Medulla oblongata (tissue), 1 donor: ENCODE data around the gene KRTAP4-9.
"Not testable (repeated sequence)": the region's sequence is repeated elsewhere in the genome, so short reads cannot be mapped to it uniquely, and the experiment has no call there.

ENCODE experiments used
- DNase-seq: peaks from one replicate; pipeline ENCODE4 v3.0.0-alpha.2; 2015; ENCODE audit errors: extremely low spot score

Gene KRTAP4-9

GRCh38 chr17:41105347-41105746 lies at the start of gene KRTAP4-9:
KRTAP4-9 (plus strand) TSS chr17:41105389; CDS start chr17:41105389, 0 bp downstream.
- DNase-seq = not testable (repeated sequence)

- DNase-seq = no peak
These were observed 47.6 kb upstream of the KRTAP4-9 start for GRCh38 chr17:41057547-41057946.

DNA sequence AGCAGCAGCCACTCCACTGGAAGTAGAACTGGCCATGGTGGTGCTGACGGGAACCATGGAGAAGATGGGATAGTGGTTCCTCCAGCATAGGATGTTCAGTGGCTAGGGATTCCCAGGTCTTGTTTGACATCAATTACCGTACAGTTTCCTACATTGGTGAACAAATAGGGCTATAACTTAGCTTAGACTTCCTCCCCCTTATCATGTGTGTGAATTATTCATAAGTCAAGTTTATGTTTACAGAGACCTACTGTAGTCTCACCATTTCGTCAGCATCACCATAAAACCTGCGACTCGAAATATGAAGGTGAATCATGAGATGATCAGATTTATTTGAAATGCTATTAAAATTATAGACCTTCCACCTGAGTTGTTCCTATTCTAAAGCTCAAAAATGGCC lies 46.4 kb upstream of the KRTAP4-9 start:
- DNase-seq = no peak

DNA sequence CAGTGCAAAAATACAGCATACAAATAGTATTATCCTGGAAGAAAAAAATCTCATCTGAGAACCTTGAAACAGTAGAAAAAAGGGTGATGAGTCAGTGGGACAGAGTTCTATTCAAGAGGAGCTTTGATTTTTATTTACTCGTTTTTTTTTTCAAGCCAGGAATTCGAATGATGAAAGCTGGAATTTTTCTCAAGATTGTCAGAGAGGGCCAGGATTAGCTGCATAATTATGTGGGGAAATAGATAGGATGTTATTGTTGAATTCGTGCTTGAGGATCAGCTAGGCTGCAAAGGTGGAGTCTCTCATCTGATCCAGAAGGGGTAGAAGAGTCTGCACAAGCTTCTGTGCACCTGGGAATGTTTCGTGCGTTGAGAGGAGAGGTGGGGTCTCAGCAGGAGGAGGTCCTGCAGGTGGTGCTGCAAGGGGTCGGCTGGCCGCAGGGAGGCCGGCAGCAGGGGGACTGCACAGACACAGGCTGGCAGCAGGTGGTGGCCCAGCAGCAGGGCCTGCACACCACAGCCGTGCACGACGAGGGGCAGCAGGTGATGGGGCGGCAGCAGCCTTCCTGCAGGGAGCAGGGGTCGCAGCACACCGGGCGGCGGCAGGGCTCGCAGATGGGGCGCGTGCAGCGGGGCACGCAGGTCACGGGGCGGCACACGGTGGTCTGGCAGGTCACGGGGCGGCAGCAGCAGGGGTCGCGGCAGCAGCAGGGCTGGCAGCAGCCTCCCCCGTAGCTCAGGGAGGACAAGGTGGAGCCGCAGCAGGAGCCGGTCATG lies 45.7 kb upstream of the KRTAP4-9 start:
- not testable (repeated sequence) for DNase-seq

- no peak for DNase-seq
These were observed 45.1 kb upstream of the KRTAP4-9 start, which contains the start of gene KRTAP2-3 for GRCh38 chr17:41060052-41060604. KRTAP2-3 (minus strand) TSS chr17:41060114; CDS start chr17:41060050, 64 bp downstream.

DNA sequence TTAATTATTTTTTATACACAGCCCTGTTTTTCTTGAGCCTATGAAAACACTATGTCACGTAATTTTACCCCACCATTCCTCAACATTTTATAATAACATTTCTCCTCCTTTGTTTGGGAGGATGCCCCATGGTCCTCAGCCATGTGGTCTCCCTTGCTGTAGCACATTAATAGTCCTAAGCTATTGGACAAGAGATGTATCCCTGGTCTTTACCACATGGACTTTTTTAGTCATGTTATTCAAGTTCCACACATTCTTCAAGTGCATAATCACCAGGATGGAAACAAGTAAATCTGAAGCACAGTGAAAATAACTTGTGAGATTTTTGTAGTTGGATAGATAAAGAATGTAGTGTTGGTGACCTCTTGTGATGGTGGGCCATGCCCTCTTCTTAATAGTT lies 43.2 kb upstream of the KRTAP4-9 start:
- no peak for DNase-seq

DNA sequence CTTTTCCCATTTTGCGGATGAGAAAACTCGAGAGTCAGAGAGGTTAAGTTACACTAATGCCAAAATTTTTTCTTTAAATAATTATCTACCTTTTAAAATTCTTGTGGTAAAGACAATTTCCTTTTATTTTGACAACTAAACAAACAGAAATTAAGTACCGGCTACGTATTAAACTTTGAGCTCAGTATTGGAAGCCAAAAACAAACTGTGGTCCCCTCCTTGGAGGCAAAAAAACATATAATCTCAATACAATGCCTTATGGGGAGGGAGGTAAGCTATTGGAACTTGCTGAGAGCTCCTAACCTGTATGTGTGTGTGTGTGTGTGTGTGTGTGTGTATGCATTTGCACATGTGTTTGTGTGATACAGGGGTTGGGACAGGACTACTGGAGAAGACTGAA lies 41.7 kb upstream of the KRTAP4-9 start:
- no peak for DNase-seq

GRCh38 chr17:41064301-41064700 lies 40.9 kb upstream of the KRTAP4-9 start:
- DNase-seq = no peak

DNA sequence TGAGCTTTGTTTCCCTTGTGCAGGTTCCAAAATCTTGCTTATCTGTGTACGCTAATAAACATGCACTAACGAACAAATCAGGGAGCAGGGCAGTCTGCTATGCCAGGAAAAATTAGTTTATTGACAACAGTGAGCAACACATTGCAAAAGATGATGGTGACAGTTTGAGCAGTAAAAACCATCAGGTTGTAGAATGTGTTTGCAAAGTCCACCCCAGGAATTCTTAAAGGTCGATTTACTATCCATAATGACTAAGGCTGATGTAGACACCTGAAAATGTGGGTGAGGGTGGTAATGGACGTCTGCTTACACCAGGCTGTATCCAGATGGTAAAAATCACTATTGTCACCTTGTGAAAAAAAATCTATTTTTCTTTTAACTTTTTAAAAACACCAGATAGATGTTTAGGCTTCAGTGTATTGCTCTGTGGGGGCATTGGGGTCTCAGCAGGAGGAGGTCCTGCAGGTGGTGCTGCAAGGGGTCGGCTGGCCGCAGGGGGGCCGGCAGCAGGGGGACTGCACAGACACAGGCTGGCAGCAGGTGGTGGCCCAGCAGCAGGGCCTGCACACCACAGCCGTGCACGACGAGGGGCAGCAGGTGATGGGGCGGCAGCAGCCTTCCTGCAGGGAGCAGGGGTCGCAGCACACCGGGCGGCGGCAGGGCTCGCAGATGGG lies 40.0 kb upstream of the KRTAP4-9 start:
- not testable (repeated sequence) for DNase-seq

GRCh38 chr17:41065829-41066624 lies 39.2 kb upstream of the KRTAP4-9 start, which contains the start of gene KRTAP2-4:
KRTAP2-4 (minus strand) TSS chr17:41065879; CDS start chr17:41065845, 34 bp downstream.
- no peak for DNase-seq

DNA sequence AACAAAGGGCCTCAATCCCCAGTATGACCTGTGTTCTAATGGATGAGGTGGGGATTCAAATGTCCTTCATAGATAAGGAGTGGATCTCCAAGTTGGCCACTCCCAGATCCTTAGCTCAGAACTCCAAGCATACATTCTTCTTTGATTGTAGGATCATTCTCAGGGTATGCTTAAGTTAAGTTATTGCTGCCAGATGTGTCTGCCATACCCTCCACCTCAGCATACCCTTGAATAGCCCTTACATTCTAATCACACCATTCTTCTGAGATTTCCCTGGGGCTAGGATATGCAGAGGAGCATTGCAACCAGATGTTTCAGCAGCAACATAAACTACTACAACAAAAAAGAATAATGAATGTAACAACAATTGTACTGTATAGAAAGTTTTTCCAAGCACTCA lies 37.9 kb upstream of the KRTAP4-9 start:
- no peak for DNase-seq

GRCh38 chr17:41069031-41069430 lies 36.2 kb upstream of the KRTAP4-9 start:
- no peak for DNase-seq

DNA sequence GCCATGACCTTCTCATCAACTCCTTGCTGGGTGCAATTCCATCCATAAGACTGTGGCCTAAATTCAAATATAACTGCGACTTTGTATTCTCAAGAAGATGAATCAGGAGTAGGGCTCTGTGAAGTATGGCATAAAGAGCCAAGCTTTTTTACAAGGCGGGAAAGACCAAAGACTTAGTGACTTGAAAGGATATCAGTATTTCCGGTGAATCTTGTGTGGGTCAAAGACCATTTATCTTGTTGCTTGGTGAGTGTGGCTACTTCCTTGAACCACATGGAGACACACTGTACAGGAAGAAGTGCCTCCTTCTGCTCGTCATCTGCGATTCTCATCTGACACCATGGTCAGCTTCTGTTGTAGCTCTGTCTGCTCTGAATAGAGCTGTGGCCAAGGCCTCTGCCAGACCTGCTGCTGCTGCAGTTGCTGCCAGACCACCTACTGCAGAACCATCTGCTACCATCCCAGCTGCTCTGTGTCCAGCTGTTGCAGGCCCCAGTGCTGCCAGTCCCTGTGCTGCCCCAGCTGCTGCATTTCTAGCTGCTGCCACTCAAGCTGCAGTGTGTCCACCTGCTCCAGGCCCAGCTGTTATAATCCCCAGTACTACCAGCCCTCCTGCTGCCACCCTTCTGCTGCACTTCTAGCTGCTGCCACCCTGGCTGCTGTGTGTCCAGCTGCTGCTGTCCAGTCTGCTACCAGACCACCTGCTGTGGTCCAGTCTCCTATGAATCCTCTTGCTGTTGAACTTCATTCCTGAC lies 33.4 kb upstream of the KRTAP4-9 start:
- DNase-seq = no peak

DNA sequence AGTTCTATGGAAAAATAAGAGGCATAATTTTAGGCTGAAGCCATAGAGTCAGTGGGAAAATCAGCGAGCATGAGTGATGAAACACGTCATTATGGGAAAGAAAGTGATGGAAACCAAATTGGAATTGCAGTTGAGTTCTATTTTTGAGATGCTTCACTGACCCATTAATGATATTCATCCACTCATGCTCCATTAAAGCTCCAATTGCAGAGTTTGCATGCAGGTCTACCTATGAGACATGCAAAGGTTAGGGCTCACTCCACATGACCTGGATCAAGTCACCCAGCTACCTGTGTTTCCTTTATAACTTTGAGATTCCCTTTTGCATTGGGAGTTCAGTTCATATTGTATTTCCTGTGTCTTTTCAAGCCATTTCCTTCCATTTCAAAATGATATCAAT lies 31.5 kb upstream of the KRTAP4-9 start:
- DNase-seq = no peak

DNA sequence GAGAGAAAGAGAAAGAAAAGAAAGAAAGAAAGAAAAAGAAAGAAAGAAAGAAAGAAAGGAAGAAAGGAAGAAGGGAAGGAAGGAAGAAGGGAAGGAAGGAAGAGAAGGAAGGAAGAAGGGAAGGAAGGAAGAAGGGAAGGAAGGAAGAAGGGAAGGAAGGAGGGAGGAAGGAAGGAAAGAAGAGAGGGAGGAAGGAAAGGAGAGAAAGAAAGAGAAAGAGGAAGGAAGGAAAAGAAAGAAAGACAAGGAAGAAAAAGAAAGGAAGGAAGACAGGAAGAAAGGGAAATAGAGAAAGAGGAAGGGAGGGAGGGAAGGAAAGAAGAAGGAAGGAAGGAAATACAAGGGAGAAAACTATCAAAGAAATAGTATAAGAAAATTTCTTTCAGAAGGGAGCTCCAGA lies 28.4 kb upstream of the KRTAP4-9 start:
- no peak for DNase-seq

GRCh38 chr17:41082626-41083025 lies 22.6 kb upstream of the KRTAP4-9 start:
- DNase-seq = no peak

GRCh38 chr17:41083427-41083826 lies 21.8 kb upstream of the KRTAP4-9 start:
- DNase-seq = not testable (repeated sequence)

GRCh38 chr17:41084100-41084856 lies 20.9 kb upstream of the KRTAP4-9 start, which contains the start of gene KRTAP4-7:
KRTAP4-7 (plus strand) TSS chr17:41084150; CDS start chr17:41084207, 57 bp downstream.
- not testable (repeated sequence) for DNase-seq

DNA sequence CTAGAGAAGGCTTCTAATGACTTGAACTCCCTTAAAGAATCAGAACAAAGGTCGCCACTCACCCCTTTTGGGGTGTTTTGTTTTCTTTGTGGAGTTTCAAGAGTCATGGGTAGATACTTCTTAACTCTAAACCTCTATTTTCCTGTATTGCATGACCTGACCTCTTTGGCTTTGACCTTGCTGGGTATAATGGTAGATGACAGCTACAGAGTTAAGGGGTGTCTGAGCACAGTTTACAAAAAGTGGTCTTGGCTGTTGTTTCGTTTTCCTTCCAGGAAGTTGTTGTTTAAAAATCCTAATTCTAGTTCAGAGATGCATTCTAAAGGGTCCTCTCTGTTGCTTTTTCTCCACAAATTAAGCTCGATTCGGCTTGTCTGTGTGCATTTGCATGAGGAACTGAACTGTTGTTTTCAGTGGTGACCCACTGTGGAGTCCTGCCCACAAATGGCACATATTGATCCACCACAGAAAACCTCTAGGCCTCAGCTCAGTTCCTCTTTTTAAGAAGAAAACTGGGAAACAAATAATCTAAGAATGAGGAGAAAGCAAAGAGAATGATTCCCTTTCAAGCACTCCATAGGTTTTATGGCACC lies 16.3 kb upstream of the KRTAP4-9 start:
- DNase-seq = not testable (repeated sequence)

DNA sequence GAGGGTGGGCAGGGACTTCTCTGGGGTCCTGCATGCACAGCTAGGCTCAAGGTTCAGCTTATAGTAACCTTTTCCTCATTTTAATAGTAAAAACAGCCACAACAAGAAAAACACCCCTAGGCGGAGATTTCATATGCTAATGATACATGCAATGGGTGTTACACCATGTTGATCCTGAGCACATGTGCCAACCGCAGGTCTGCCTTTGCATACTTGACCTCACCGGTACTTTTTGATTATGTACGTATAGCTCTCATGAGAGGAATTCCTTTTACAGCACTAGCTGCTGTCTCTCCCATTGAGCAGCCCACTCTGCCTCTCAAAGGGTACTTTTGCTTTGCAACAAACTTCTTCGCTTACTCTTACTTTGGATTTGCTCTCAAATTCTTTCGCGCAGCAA lies 9.1 kb upstream of the KRTAP4-9 start:
- DNase-seq = no peak
